HK-2 (cell line): ENCODE measurements around the gene DRC7.
A peak's percentile ranks its signal among the peaks of the same experiment; 100 is the strongest.
"Not testable (repeated sequence)": the region's sequence is repeated elsewhere in the genome, so short reads cannot be mapped to it uniquely, and the experiment has no call there.

Experiments used
- DNase-seq: peaks from one replicate; pipeline ENCODE4 v3.0.0-alpha.2; 2018; ENCODE audit not compliant: unreplicated experiment

DRC7 gene

DNA sequence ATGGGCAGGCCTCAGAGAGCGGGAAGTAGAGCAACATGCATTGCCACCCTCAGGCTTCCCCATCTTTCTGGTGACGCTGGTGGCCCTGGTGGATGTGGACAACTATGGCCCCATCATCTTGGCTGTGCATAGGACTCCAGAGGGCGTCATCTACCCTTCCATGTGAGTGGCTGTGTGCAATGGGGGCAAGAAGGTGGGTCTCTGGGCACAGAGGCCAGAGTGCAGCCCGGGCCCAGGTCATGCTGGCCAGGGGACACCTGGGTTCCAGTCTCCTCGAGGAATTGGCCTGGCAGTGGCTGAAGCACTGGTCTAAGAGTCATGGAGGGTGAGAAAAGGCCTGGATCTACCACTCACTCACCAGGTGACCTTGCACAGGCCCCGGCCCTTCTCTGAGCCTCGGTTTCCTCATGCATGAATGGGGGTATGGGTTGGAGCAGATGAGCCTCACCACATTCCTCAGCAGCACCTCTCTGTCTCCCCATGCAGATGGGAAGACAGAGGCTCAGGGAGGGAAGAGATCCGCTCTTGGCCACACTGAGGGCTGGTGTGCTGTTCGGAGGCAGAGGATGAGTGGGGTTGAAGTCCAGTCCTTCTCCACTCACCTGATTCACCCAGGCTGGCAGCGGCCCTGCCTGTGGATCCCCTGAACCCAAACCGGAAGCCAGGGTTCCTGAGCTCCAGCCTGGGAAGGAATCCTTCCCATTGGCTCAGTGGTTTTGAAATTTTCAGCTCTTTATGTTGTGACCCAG, 33.7 kb upstream of the DRC7 start:
- DNase-seq: no peak

DNA sequence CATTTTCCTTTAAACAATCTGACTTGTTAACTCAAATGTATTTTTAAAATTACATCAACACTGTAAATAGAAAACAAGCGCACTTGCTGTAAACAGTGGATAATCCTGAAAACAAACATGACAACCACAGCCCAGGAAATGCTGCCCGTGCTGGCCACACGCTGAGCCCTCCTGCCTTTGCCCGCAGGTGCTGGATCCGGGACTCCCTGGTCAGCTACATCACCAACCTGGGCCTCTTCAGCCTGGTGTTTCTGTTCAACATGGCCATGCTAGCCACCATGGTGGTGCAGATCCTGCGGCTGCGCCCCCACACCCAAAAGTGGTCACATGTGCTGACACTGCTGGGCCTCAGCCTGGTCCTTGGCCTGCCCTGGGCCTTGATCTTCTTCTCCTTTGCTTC, 33.1 kb upstream of the DRC7 start:
- no peak for DNase-seq

DNA sequence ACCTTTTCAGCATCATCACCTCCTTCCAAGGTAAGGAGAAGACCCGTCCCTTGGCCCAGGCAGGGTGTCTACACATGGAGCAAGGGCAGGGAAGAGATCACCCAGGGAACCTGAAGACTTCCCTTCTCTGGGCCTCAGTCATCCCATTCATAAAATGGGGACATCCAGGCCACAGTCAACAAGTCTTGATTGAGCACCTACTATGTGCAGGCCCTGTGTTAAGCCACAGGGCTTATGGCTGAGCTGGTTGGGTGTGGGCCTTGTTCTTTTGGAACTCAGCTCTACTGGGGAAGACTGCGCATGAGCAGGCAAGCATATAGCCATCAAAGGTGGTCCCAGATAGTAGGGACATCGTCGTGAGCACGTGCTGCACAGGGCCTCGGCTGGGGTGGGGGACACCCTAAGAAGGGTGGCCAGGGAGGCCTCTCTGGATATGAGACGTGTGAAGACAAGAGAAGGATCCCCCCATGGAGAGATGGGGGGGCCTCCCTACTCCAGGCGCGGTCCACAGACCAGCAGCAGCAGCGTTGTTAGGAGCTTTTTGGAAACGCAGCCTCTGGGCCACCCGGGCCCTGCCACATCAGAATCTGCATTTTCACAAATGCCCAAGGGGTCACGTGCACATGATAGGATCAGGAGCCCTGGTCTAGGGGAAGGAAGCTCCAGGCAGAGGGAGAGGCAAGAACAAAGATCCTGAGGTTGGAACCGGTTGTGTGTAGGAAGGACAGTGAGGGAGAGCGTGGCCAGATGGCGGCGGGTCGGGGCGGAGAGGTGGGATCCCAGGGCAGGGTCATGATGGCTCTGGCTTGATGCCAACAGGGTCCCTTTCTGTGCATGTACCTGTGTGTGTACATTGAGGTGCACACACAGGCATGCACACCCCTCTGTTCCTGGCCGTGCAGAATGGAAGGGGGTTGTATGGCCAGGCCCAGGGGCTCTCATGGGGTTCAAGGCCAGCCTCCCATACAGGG, 32.4 kb upstream of the DRC7 start:
- no peak for DNase-seq

DNA sequence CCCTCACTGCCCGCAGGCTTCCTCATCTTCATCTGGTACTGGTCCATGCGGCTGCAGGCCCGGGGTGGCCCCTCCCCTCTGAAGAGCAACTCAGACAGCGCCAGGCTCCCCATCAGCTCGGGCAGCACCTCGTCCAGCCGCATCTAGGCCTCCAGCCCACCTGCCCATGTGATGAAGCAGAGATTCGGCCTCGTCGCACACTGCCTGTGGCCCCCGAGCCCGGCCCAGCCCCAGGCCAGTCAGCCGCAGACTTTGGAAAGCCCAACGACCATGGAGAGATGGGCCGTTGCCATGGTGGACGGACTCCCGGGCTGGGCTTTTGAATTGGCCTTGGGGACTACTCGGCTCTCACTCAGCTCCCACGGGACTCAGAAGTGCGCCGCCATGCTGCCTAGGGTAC, 31.2 kb upstream of the DRC7 start:
- no peak for DNase-seq

DNA sequence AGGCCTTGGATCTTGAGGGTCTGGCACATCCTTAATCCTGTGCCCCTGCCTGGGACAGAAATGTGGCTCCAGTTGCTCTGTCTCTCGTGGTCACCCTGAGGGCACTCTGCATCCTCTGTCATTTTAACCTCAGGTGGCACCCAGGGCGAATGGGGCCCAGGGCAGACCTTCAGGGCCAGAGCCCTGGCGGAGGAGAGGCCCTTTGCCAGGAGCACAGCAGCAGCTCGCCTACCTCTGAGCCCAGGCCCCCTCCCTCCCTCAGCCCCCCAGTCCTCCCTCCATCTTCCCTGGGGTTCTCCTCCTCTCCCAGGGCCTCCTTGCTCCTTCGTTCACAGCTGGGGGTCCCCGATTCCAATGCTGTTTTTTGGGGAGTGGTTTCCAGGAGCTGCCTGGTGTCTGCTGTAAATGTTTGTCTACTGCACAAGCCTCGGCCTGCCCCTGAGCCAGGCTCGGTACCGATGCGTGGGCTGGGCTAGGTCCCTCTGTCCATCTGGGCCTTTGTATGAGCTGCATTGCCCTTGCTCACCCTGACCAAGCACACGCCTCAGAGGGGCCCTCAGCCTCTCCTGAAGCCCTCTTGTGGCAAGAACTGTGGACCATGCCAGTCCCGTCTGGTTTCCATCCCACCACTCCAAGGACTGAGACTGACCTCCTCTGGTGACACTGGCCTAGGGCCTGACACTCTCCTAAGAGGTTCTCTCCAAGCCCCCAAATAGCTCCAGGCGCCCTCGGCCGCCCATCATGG, 30.5 kb upstream of the DRC7 start:
- no peak for DNase-seq

DNA sequence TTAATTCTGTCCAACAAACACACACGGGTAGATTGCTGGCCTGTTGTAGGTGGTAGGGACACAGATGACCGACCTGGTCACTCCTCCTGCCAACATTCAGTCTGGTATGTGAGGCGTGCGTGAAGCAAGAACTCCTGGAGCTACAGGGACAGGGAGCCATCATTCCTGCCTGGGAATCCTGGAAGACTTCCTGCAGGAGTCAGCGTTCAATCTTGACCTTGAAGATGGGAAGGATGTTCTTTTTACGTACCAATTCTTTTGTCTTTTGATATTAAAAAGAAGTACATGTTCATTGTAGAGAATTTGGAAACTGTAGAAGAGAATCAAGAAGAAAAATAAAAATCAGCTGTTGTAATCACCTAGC, 30.0 kb upstream of the DRC7 start:
- no peak for DNase-seq

DNA sequence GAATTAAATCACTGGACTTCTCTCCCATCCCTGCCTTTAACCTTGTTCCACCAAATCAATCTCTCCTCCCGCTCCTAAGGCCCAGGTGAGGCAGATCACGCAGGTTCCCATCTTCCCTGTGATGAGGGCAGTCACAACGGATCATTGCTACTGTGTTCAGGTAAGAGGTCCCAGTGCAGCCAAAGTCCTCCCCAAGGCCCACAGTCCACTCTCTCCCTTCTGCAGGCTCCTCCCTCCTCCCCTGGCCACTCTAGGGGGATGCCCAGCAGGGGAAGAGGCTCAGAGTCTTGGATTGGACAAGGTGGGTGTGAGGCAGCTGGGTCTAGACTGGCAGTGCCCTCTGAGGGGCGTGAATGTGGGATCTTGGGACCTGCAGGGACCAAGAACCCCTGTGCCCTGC, 29.1 kb upstream of the DRC7 start:
- DNase-seq: no peak

DNA sequence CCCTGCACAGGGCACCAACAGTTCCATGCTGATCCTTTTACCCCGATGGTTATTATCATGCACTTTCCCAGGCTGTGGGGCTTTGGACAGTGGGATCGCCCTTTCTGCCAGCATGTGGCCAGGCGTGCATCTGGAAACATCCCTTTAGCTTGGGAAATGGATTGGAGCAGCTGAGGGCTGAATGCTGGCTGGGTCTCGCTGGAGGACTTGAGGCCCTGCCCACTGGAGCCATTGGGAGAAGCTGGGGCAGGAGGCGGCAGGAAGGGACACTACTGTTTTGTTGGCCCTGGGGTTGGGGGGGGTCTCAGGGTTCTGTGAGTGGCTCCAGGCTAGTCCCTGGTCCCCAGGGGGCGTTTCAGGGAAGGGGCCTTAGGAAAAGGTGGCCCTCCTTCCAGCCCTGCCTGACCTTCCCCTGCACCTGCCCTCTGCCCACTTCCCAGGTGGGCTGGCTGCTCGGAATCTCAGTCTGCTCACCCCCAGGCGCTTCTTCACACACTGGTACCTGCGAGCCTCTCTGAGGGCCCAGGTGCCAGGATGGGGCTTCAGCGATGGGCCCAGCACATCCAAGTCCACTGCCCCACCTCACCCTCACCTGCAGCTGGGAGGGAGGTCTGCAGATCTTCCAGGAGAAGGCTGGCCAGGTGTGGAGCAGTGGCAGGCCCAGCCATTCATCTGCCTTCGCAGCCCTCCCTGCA, 28.1 kb upstream of the DRC7 start:
- DNase-seq: no peak

DNA sequence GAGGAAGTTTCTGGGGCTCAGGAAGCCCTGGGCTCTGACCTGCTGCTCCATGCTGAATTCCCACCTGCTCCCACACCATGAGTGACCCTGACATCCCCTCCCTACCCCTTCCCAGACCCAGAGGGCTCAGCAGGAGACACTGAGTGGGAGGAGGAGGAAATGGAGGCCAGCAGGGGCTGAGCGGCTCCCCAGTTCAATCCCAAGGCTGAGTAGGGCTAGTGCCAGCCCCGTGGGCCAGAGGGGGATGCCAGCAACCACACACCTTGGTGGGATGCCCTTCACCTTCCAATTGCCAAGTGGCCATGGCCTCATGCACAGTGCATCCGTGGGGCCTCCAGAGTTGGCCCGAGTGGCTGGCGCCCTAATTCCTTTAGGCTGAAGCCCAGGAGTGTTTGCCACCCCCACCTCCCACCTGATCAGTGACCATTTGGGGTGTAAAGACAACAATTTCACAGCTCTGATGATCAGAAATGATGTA, 27.5 kb upstream of the DRC7 start:
- DNase-seq: no peak

DNA sequence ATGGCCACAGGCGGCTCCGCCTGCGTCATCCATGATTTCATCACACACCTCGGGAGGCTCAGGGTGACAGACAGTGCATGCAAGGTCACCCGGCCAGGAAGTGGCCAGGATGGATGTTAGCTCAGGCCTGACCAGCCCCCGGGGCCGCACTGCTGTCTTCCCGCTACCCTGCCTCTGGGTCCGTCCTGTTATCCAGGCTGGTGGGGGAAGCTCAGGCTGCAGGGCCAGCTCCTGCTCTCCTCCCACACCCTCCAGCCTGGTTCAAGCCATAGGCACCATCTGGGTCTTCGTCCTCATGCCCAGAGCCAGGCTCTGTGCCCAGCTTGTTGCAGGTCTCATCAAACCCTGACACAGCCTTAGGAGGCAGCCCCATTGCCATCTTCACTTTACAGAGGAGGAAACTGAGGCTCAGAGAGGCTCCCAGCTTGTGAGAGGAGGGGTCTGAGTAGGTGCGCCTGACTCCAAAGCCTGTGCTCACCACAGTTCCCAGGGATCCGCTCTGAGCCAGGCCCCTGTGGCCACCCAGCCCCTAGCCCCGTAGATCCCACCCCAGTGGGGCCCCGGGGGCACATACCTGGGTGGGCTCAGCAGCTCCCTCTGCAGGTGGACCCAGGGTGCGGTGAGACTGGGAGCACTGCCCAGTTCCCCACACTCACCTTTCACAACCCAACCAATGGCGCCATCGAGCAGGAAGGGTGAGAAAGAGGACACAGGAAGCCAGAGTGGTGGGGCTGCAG, 26.9 kb upstream of the DRC7 start:
- DNase-seq: peak; percentile 56

DNA sequence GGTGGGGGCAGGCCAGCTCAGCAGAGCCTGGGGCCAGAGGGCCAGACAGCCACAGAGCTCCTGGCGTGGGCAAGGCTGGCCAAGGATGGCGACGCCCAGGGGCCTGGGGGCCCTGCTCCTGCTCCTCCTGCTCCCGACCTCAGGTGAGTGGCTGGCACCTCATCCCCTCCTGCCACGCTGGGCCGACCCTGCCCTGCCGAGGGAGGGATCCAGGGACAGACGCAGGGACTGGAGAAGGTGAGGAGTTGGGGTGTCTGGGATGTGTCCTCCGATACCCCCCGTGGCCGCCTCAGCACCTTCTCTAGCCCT, 26.4 kb upstream of the DRC7 start, which contains the start of gene ADGRG3:
Gene ADGRG3 (plus strand): TSS at position 44 of the 309 bp plus-strand sequence. CDS start 42 bp downstream, at position 86.
- no peak for DNase-seq

DNA sequence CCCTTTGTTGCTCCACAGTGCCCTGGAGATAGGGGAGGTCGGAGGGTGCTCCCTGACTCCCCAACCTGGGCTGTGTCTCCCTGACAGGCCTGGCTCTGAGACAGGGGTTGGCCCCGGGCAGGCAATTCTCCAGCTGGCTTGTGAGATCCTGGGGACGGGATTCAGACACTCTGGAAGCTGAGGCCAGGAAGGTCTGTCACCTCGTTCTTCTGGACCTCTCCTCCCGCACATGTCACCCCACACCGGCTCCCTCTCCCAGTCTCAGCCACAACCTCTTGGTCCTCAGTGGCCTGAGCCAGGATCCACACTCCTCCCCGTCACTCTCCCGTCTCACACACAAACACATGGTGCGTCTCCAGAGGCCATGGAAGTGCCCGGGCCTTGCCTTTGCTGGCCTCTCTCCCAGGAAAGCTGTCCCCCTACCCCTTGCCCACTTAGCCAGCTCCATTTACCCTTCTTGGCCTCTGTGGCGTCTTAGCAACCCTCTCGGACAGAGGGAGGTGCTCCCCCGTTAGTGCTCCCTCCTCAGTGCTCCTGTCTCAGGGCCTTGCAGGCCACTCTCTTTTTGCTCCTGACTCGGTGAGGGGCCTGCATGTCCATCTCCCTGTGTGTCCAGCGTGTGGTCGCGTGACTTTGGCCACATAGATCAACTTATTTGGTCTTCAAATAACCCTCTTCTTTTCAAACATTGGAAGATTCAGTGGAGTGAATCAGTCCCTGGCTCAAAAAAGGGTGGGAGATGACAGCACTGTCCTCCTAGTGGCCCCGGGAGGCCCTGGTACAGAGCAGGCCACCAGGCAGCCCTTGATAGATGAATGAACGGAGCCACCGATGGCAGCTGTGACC, 25.8 kb upstream of the DRC7 start:
- DNase-seq: no peak

DNA sequence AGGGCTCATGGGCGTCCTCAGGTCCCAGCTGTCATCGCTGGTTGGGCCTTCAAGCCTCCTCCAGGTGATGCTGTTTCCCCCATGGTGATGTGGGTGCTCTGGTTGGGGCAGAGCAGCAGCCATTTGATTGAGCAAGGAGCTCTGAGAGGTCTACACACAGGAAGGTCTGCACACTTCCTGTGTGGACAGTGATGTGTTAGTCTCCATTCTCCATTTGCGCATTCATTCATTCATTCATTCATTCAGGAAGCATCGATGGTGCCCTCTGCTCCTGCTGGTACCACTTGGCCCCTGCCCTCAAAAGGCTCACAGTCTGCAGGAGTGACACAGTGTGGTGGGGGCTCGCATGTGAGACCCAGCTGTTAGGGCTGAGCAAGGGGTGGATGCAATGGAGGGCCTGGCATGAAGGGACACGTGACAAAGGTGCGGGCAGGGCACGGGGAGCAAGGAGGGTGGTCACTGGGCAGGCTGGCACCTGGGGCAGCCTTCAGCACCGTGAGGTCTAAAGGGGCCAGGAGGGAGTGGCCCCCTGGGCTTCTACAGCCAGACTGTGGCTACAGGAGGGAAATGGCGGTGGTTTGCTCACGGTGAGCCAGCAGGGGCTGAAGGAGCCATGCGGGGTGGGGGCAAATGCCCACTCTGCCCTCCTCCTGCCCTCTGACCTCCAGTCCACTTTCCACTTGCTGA, 25.0 kb upstream of the DRC7 start:
- no peak for DNase-seq

DNA sequence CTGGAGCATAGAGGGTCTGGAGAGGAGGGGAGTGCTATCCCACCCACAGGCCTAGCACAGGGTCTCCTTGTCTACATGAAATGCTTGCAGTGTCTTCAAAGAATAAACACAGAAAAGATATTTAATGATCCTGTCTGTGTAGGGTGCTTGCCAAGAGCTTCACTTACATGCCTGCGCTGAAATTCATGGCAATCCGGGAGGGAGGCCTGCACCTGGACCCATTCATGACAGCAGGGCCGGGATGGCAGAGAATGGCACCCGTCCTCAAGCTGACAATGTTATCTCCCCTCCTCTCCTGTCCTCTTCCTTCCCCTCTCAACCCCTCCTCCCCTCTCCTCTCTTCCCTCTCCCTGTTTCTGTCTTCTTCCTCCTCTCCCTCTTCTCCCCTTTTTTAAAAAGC, 24.4 kb upstream of the DRC7 start:
- DNase-seq: no peak

DNA sequence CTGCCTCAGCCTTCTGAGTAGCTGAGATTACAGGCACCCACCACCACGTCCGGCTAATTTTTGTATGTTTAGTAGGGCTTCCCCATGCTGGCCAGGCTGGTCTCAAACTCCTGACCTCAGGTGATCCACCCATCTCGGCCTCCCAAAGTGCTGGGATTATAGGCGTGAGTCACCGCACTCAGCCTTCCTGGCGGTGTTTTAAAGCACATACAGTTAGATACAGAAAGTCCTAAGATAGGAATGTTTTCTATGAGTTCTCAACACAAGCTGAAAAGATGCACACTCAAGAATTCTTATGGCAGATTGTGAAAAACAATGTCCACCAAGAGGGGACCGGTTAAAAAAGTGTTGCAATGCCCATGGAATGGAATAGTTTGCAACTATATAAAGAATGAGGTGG, 23.2 kb upstream of the DRC7 start:
- DNase-seq: not testable (repeated sequence)

DNA sequence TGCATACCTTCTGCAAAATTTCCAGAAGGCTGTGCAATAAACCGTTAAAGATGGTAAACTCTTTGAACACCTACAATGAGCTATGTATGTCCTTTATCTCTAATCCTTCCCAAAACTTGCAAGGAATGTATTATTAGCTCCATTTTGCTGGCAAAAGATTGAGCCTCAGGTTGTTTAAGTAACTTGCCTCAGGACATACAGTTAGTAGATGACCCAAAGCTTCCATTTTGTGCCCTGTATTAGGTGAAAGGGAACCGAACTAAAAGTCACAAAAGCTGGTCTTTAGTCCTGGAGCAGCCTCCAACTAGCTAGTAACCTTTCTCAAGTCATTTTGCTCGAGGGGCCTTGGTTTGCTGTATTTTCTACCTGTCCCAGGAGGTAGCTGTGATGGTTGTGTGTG, 22.2 kb upstream of the DRC7 start:
- DNase-seq: no peak

DNA sequence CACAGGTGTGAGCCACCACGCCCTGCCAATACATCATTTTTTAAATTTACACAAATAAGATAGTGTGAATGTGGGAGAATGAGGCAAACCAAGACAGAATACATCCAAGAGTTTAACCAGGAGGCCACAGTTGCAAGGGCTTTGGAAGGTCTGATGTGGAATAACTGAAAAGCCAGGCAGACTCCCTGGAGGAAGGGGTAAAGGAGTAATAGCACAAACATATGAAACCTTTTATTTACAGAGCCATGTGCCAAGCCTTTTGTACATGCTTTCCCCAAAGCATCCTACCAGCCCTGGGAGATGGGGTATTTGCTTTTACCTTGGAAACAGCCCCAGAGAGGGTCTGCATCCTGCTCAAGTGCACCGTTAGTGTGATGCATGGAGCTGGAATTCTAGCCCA, 21.8 kb upstream of the DRC7 start:
- DNase-seq: no peak

DNA sequence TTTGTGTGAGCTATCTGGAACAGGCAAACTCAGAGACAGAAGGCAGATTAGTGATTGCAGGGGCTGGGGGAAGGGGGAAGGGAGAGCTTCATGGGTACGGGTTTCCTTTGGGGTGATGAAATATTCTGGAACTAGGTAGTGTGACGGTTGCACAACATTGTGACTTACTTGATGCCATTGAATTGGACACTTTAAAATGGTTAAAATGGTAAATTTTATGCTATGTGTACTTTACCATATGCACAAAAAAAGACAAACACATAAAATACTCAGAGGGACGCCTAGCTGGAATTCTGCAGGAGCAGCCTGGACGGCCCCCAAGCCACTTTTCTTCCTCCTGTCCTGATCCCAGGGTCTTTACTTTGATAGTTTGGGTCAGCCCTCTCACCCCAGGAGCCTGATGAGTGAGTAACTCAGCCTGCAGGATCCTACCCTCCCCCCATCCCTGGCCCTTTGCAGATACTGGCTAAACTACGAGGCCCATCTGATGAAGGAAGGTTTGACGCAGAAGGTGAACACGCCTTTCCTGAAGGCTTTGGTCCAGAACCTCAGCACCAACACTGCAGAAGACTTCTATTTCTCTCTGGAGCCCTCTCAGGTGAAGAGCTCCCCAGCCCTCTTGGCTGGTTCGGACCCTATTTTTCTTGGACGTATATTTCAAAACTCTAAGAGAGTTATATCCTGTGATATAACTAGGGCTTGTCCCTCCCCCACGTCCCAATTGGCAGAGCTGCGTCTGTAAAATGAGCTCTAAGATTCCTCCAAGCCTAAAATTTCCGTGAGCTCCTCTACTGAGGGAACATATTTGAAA, 18.7 kb upstream of the DRC7 start:
- no peak for DNase-seq
